T-cell (primary cell): Measurements from ENCODE around the gene RABGAP1L. TPM values are rescaled to one million over a fixed set of nuclear protein-coding genes. Genes with fewer than 3 reads are reported as not detected.
"Not testable (repeated sequence)": the region's sequence is repeated elsewhere in the genome, so short reads cannot be mapped to it uniquely, and the experiment has no call there.

Experiments
- ATAC-seq, 4 experiments: fragments of 200-7000 bp in 3 of 4; fragments of 150-1000 bp in 1 of 4; cut with Tn5 transposase; replicated peaks in 1 of 4; 1 replicate in 3 of 4; 2 replicates in 1 of 4; pipeline ENCODE4 v1.10.0; 2021; ENCODE audit warnings: moderate library complexity in 3 of 4, mild to moderate bottlenecking in 2 of 4, moderate number of reproducible peaks in 1 of 4
- CTCF ChIA-PET, 2 donors: fragments of 300-600 bp; sonication (Branson Sonifier 250); formaldehyde crosslinking; loops; one replicate each; lab custom pipeline; 2022; ENCODE audit warnings: antibody characterized with exemption in 2 of 2; lab: Charles Lee
- POLR2A ChIA-PET, 2 donors: fragments of 300-600 bp; sonication (Branson Sonifier 250); formaldehyde crosslinking; loops; one replicate each; lab custom pipeline; 2022; ENCODE audit warnings: antibody characterized with exemption in 2 of 2; lab: Charles Lee
- DNase-seq, 35 experiments: peaks; one replicate each; pipeline versions ENCODE4 v3.0.0 to v3.0.0-alpha.2; 2013 to 2023
- H3K27ac ChIP-seq: one replicate; pipeline ENCODE4 v1.5.1; 2013; ENCODE audit warnings: low read length
- H3K27me3 ChIP-seq, 2 experiments: replicated peaks in 1 of 2; 1 replicate in 1 of 2; 2 replicates in 1 of 2; pipeline versions ENCODE4 v1.6.1 to v1.7.0; 2013; ENCODE audit warnings: low read length in 1 of 2, mixed read lengths in 1 of 2; ENCODE audit not compliant: control insufficient read depth in 2 of 2, insufficient read depth in 2 of 2; ENCODE audit errors: extremely low read depth in 1 of 2
- H3K36me3 ChIP-seq, 2 donors: 1 replicate in 1 of 2; 2 replicates in 1 of 2; pipeline versions ENCODE4 v1.6.1 to v1.7.0; 2013; ENCODE audit warnings: low read length in 1 of 2; ENCODE audit not compliant: control insufficient read depth in 2 of 2, insufficient read depth in 1 of 2; ENCODE audit errors: extremely low read depth in 1 of 2
- H3K4me1 ChIP-seq, 2 experiments: 1 replicate in 1 of 2; 2 replicates in 1 of 2; pipeline versions ENCODE4 v1.6.1 to v1.7.0; 2013; ENCODE audit warnings: low read length in 2 of 2, mixed read lengths in 1 of 2; ENCODE audit not compliant: insufficient read depth in 2 of 2, control insufficient read depth in 1 of 2; ENCODE audit errors: extremely low read depth in 1 of 2
- H3K4me3 ChIP-seq, 2 donors: 1 replicate in 1 of 2; 2 replicates in 1 of 2; pipeline versions ENCODE4 v1.5.1 to v1.7.0; 2013; ENCODE audit warnings: mild to moderate bottlenecking in 2 of 2, low read length in 1 of 2, moderate library complexity in 1 of 2; ENCODE audit not compliant: control insufficient read depth in 1 of 2; ENCODE audit errors: extremely low read depth in 1 of 2
- H3K9me3 ChIP-seq: 2 replicates; pipeline ENCODE4 v1.7.0; 2013
- H3K27ac Mint-ChIP-seq, 2 donors: one replicate each; pipeline ENCODE4 v1.8.0; 2020 to 2021; ENCODE audit warnings: mild to moderate bottlenecking in 2 of 2, mixed read lengths in 2 of 2
- H3K27me3 Mint-ChIP-seq, 2 donors: one replicate each; pipeline ENCODE4 v1.8.0; 2021 to 2022; ENCODE audit warnings: mixed read lengths in 2 of 2
- H3K36me3 Mint-ChIP-seq: one replicate; pipeline ENCODE4 v1.8.0; 2021; ENCODE audit warnings: mixed read lengths
- H3K4me1 Mint-ChIP-seq, 3 donors: one replicate each; pipeline ENCODE4 v1.8.0; 2020 to 2022; ENCODE audit warnings: mixed read lengths in 3 of 3, mild to moderate bottlenecking in 1 of 3
- H3K4me3 Mint-ChIP-seq, 3 donors: one replicate each; pipeline ENCODE4 v1.8.0; 2020 to 2022; ENCODE audit warnings: mild to moderate bottlenecking in 3 of 3, mixed read lengths in 3 of 3, moderate library complexity in 3 of 3
- H3K9me3 Mint-ChIP-seq, 3 donors: one replicate each; pipeline ENCODE4 v1.8.0; 2020 to 2022; ENCODE audit warnings: mixed read lengths in 3 of 3
- WGBS: methylation state at CpG from one replicate; pipeline ENCODE4 v1.1.5; 2013; ENCODE audit warnings: missing lambda C conversion rate; ENCODE audit not compliant: insufficient coverage; 5-methylcytosine and 5-hydroxymethylcytosine counted together
- total RNA-seq, 35 experiments: library from RNA in 6 of 35; stranded (reverse) in 6 of 35; fragments of 120-200 nt in 1 of 35; gene quantifications; one replicate each; pipeline versions ENCODE4 v1.2.1 to v1.2.4 and lab custom pipeline; 2013 to 2026

Gene RABGAP1L
- total RNA-seq, 5 donors from 2014 or later (not counting 1 experiment from before 2014, with no cell fraction given) = 75.0 to 108 (median 82.3) TPM

- Mint-ChIP-seq H3K4me3 (no peak overlapping the region), H3K27ac (no peak overlapping the region), H3K27me3 (no peaks in the 10 kb centered on the region), H3K4me1 (peaks cover 50 to 58% (median 51%) of the 10 kb centered on the region in 3 donors), H3K9me3 (peaks cover 0 to 11% (median 0%) of the 10 kb centered on the region in 3 donors), H3K36me3 (peaks cover 34% of the 10 kb centered on the region)
- no peaks in the 10 kb centered on the region for H3K9me3 ChIP-seq
- no peaks in the 10 kb centered on the region for H3K27me3 ChIP-seq
- H3K27ac ChIP-seq = no peak overlapping the region
- H3K4me3 ChIP-seq = no peak overlapping the region
- ChIA-PET POLR2A (interaction anchor here in 1 of 2 donors (0.6 kb wide), 1 partner anchor 29 kb away, joined by 6 read pairs; no protein-coding TSS in a partner anchor), CTCF (interaction anchor here in 1 of 2 donors (0.5 to 0.7 kb wide), 2 partner anchors 11 to 47 kb away, joined by 3 read pairs; no protein-coding TSS in a partner anchor)
- peaks cover 0 to 9% of the 10 kb centered on the region in 2 experiments for H3K4me1 ChIP-seq
- DNase-seq (no peak), ATAC-seq (no peak)
- WGBS = 76% methylated on average over 4 of the region's 6 CpGs
- peaks cover 0 to 4% of the 10 kb centered on the region in 2 donors for H3K36me3 ChIP-seq
These were observed 15.4 kb downstream of the RABGAP1L start for GRCh38 chr1:174174461-174175329.

GRCh38 chr1:174178459-174178858 lies 19.1 kb downstream of the RABGAP1L start:
- H3K4me3 Mint-ChIP-seq, H3K27me3 Mint-ChIP-seq, H3K27ac ChIP-seq, H3K27ac Mint-ChIP-seq, H3K9me3 ChIP-seq, H3K36me3 ChIP-seq, ATAC-seq, CTCF ChIA-PET, H3K4me3 ChIP-seq, H3K27me3 ChIP-seq, H3K4me1 ChIP-seq, POLR2A ChIA-PET, DNase-seq: not testable (repeated sequence)
- no CpG with 5 or more reads among the region's 2 CpGs for WGBS
- H3K9me3 Mint-ChIP-seq = peaks cover 0 to 11% (median 0%) of the 10 kb centered on the region in 3 donors
- H3K4me1 Mint-ChIP-seq = peaks cover 34 to 53% (median 51%) of the 10 kb centered on the region in 3 donors
- H3K36me3 Mint-ChIP-seq = peaks cover 27% of the 10 kb centered on the region

GRCh38 chr1:174189428-174190062 lies 30.2 kb downstream of the RABGAP1L start:
- Mint-ChIP-seq H3K36me3 (peaks cover 12% of the 10 kb centered on the region), H3K9me3 (peaks cover 0 to 7% (median 6%) of the 10 kb centered on the region in 3 donors), H3K27me3 (no peaks in the 10 kb centered on the region), H3K4me1 (peaks cover 33 to 39% (median 36%) of the 10 kb centered on the region in 3 donors), H3K27ac (peak overlapping the region in 1 of 2 donors; percentile 23), H3K4me3 (no peak overlapping the region)
- no peak overlapping the region for H3K27ac ChIP-seq
- ChIA-PET POLR2A (no interaction called here), CTCF (interaction anchor here (0.6 to 0.7 kb wide), 3 partner anchors 16 to 238 kb away, joined by 3 to 4 read pairs (median 3); no protein-coding TSS in a partner anchor)
- 100% methylated on average over 1 of the region's 4 CpGs for WGBS
- DNase-seq (no peak), ATAC-seq (no peak)
- H3K4me3 ChIP-seq = no peak overlapping the region
- no peaks in the 10 kb centered on the region for H3K36me3 ChIP-seq
- peaks cover 0 to 15% of the 10 kb centered on the region in 2 experiments for H3K4me1 ChIP-seq
- H3K9me3 ChIP-seq = no peaks in the 10 kb centered on the region
- no peaks in the 10 kb centered on the region for H3K27me3 ChIP-seq

- no peaks in the 10 kb centered on the region for H3K27me3 ChIP-seq
- H3K4me3 ChIP-seq = no peak overlapping the region
- ChIA-PET CTCF (interaction anchor here in 1 of 2 donors (1.0 kb wide), 1 partner anchor 14 kb away, joined by 3 read pairs; no protein-coding TSS in a partner anchor), POLR2A (interaction anchor here in 1 of 2 donors (0.6 kb wide), 1 partner anchor 36 kb away, joined by 7 read pairs; no protein-coding TSS in a partner anchor)
- H3K27ac Mint-ChIP-seq = peak overlapping the region; percentile 41 to 44
- H3K4me3 Mint-ChIP-seq = no peak overlapping the region
- H3K9me3 Mint-ChIP-seq = peaks cover 0 to 7% (median 6%) of the 10 kb centered on the region in 3 donors
- no peak overlapping the region for H3K27ac ChIP-seq
- H3K36me3 Mint-ChIP-seq = peaks cover 12% of the 10 kb centered on the region
- peaks cover 31 to 42% (median 41%) of the 10 kb centered on the region in 3 donors for H3K4me1 Mint-ChIP-seq
- no peaks in the 10 kb centered on the region for H3K9me3 ChIP-seq
- no peaks in the 10 kb centered on the region for H3K36me3 ChIP-seq
- no peaks in the 10 kb centered on the region for H3K27me3 Mint-ChIP-seq
- no CpG with 5 or more reads among the region's 6 CpGs for WGBS
- ATAC-seq (no peak), DNase-seq (no peak)
- H3K4me1 ChIP-seq = peaks cover 0 to 16% of the 10 kb centered on the region in 2 experiments
These were observed 31.4 kb downstream of the RABGAP1L start for GRCh38 chr1:174190691-174191199.

GRCh38 chr1:174191349-174191862 lies 32.1 kb downstream of the RABGAP1L start:
- Mint-ChIP-seq H3K27ac (peak overlapping the region; percentile 2 to 53), H3K27me3 (no peaks in the 10 kb centered on the region), H3K4me1 (peaks cover 37 to 42% (median 42%) of the 10 kb centered on the region in 3 donors), H3K9me3 (peaks cover 0 to 7% (median 6%) of the 10 kb centered on the region in 3 donors), H3K36me3 (peaks cover 12% of the 10 kb centered on the region), H3K4me3 (no peak overlapping the region)
- 100% methylated on average over 2 of the region's 4 CpGs for WGBS
- no peaks in the 10 kb centered on the region for H3K27me3 ChIP-seq
- CTCF ChIA-PET = interaction anchor here in 1 of 2 donors (0.6 kb wide), 1 partner anchor 406 kb away, joined by 3 read pairs; no protein-coding TSS in a partner anchor
- no peak overlapping the region for H3K27ac ChIP-seq
- no peak overlapping the region for H3K4me3 ChIP-seq
- peaks cover 0 to 16% of the 10 kb centered on the region in 2 experiments for H3K4me1 ChIP-seq
- no peaks in the 10 kb centered on the region for H3K36me3 ChIP-seq
- ATAC-seq (no peak), DNase-seq (peak in 1 of 35 experiments; percentile 30)
- H3K9me3 ChIP-seq = no peaks in the 10 kb centered on the region
- POLR2A ChIA-PET = no interaction called here
